GM21381 (cell line): ENCODE results near the gene TMEM33.

Experiments used
- ATAC-seq: cut with Tn5 transposase; IDR thresholded peaks from one replicate; pipeline ENCODE4 v1.9.1; 2021; ENCODE audit warnings: mild to moderate bottlenecking, moderate library complexity; ENCODE audit not compliant: unreplicated experiment

Gene TMEM33

DNA sequence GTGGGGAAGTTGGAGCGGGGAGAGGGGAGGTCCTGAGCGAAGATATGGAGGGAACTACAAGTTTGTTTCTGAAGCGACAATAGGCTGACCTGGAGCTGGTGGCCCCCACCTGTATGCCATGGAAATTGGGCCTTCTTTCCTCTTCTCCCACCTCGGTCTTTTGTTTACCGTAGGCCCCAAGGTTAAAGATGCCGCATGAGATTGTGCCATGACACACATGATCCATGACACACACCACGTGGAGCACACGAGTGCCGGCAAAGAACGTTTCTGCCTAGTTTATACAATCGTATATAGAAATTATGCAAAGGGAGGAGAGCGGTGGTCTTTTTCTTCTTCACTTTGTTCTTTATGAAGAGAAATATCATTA, 408 bp downstream of the TMEM33 start:
- peak; percentile 2 for ATAC-seq

DNA sequence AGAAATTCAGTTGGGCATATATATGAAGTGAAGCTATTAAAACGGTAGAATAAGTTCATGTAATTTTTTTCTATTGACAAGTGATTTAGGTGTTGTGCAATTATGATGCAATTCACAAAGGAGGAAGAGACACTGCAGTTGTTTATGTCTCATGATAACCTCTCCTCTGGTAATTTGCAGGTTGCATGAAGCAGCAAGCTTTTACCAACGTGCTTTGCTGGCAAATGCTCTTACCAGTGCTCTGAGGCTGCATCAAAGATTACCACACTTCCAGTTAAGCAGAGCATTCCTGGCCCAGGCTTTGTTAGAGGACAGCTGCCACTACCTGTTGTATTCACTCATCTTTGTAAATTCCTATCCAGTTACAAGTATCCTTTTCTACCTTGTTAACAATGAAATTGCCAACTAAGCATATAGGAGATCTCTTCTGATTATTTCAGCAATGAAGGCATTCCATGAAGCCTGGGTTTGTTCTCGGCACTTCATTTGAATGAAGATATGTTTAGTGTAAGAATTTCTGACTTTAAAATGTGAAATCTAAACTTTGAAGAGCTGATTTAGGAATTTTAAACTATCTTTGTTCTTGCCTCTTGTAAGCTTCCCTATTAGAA, 3.9 kb downstream of the TMEM33 start:
- ATAC-seq, result no peak

DNA sequence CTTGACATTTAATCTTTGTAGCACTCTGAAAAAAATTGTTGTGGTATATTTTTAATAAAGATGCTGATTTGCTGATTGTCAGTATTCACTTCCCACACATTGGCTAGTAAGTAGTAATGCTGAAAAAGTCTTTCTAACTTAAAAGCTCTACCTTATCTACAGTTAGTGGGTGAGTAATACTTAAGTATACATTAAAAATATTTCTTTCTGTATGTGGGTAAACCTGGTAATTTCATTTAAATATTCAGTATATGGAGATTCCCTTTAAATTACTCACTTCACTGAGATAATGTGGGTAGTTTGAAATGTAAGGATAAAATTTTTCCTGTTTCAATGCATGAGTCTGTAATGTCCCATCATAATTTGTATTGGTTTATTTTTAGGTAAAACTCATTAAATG, 5.6 kb downstream of the TMEM33 start:
- ATAC-seq, result no peak

GRCh38 chr4:41943506-41943905, 8.3 kb downstream of the TMEM33 start:
- ATAC-seq, result no peak

- ATAC-seq, result no peak
Measured at GRCh38 chr4:41944089-41944488, 8.9 kb downstream of the TMEM33 start.

- no peak for ATAC-seq
Measured at GRCh38 chr4:41949531-41949930, 14.3 kb downstream of the TMEM33 start.

- ATAC-seq, result no peak
Measured at GRCh38 chr4:41957634-41958033, 22.4 kb downstream of the TMEM33 start.

GRCh38 chr4:41963105-41963504, 27.9 kb downstream of the TMEM33 start:
- no peak for ATAC-seq

- ATAC-seq, result no peak
Measured at GRCh38 chr4:41964401-41964800, 29.2 kb downstream of the TMEM33 start.

GRCh38 chr4:41967392-41967791, 32.2 kb downstream of the TMEM33 start:
- no peak for ATAC-seq

GRCh38 chr4:41969671-41970070, 34.4 kb downstream of the TMEM33 start:
- ATAC-seq, result no peak

DNA sequence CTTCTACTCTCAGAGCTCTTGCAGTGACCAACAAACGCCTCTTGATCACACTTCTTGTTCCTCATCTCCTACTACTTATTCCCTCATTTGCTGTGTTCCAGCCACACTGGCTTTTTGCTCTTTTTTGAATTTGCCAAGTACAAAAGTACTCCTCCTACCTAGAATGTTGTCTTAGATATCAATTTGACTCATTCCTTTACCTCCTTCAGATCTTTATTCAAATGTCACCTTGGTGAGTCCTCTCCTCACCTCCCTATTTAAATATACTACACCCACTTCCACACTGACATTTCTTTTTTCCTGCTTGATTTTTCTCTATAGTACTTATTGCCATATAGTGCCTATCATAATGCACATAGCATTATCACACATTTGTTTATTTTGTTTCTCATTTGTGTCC, 40.1 kb downstream of the TMEM33 start:
- no peak for ATAC-seq

DNA sequence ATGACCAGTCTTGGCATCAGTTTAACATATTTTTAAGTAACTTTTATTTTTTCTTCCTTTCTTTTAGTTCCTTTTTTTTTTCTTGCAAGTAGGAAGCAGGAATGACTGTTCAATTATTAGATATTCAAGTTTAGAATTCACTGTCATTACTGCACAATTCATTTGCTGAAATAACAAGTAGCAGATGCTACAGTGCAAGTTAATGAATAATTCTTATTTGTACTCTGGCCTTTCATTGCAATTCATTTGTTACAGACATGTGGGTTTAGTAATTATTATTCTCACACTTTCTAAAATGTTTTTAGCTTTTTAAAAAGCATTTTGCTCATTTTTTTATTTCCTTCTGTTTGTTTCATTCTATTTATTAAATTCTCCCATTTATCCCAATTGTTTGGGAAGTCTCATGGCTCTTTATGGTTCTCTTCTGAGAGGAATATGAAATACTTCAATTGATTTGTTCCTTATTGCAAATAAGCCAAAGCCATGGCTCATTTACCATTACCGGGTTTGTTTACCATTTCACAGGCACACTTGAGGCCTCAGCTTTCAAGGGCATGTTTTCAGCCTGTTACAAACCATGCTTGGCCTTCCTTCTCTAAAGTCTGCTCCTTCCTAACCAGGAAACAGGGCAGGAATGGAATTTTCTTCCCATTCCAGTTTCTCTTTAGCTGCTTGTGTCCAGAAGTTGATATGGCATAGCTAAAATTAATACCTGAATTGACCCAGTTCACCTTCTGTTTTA, 41.7 kb downstream of the TMEM33 start:
- no peak for ATAC-seq

GRCh38 chr4:41977709-41978108, 42.5 kb downstream of the TMEM33 start:
- no peak for ATAC-seq

DNA sequence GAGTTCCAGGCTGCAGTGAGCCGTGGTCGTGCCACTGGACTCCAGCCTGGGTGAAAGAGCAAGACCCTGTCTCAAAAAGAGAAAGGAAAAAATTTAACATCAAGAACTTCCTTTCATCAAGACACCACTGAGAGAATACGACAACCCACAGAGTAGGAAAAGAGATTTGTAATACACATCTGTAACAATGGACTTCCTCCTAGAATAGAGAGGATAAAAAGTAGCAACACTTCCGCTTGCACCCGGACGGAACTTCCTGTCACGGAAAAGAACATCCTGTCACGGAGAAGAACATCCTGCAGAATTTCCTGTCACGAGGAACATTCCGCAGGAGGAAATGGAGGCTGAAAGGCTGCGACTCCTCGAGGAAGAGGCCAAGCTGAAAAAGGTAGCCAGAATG, 46.2 kb downstream of the TMEM33 start, which contains the start of gene DCAF4L1:
Gene DCAF4L1 (plus strand): TSS at position 301 of the 400 bp plus-strand sequence. CDS start 37 bp downstream, at position 338.
- no peak for ATAC-seq

- ATAC-seq, result no peak
Measured at GRCh38 chr4:41982716-41983115, 47.5 kb downstream of the TMEM33 start.

- ATAC-seq, result no peak
Measured at GRCh38 chr4:41985151-41985550, 49.9 kb downstream of the TMEM33 start.

- ATAC-seq, result peak; percentile 18
Measured at GRCh38 chr4:41989994-41990364, 54.8 kb downstream of the TMEM33 start.

- peak; percentile 98 for ATAC-seq
Measured at GRCh38 chr4:41990365-41991111, 55.3 kb downstream of the TMEM33 start, which contains the start of gene SLC30A9. Gene SLC30A9 (plus strand): TSS chr4:41990530. CDS start chr4:41990652, 122 bp downstream.

DNA sequence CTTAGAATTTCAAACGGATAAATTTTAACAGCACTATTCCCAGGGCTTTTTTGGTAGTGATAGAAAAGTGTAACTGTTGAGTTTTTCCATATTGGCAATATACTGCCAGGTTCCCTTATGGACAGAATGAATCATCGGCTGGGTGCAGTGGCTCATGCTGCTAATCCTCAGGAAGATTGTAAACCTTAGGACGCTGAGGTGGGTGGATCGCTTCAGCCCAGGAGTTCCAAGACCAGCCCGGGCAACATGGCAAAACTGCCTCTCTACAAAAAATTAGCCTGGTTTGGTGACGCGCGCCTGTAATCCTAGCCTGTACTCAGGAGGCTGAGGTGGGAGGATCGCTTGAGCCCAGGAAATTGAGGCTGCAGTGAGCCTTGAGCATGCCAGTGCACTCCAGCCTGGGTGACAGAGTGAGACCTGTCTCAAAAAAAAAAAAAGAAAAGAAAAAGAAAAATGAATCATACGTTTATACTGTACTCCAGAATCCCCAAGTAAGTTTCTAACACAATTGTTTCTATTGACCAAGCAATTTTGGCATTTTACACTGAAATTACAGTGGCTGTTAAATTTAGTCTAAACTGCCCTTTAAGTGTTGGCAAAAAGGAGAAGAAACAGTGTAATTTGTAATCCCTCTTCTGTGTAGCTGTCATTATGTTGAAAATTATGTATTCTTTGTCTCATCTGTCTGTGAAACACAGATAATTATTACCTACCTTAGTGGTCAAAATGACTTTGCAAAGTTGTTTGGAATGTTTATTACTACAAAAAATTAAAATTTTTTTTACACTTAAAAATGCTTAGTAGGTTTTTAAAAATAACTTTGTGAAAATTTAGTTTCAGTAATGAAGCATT, 56.9 kb downstream of the TMEM33 start:
- no peak for ATAC-seq
